ENCODE measurements around the gene ADAM22. TPM values are rescaled to one million over a fixed set of nuclear protein-coding genes. Genes with fewer than 3 reads are reported as not detected.

ADAM22 gene
- total RNA-seq, 1 experiment from 2014 or later = 10.1 TPM

GRCh38 chr7:88150033-88150432 is 216.0 kb downstream of the ADAM22 start:
- no peak overlapping the region for H3K27ac Mint-ChIP-seq (ENCODE audit: unreplicated experiment)
- Histone ChIP-seq H3K4me3 (ENCODE audit: low read depth, low read length) (no peak overlapping the region), H3K9me3 (no peaks in the 10 kb centered on the region), H3K27me3 (replicated peaks; ENCODE audit: control insufficient read depth, insufficient read depth, low read length) (no peaks in the 10 kb centered on the region), H3K36me3 (ENCODE audit: control insufficient read depth, insufficient read depth, low read length) (no peaks in the 10 kb centered on the region; the same call in 1 of the 2 replicates), H3K4me1 (peaks cover 3% of the 10 kb centered on the region; the same call in 1 of the 2 replicates)
- H3K4me3 Mint-ChIP-seq (ENCODE audit: unreplicated experiment) = no peak overlapping the region
- BruUV-seq (replicated peaks) = no TSS peak
- ChIA-PET POLR2A (no interaction called here), CTCF (no interaction called here)
- no peaks in the 10 kb centered on the region for H3K36me3 Mint-ChIP-seq (ENCODE audit: insufficient read depth, unreplicated experiment)
- intact Hi-C loops (cut with micrococcal nuclease; ENCODE audit: unreplicated experiment) = no loop called here
- no peak for DNase-seq
- TF ChIP-seq CTCF (IDR thresholded peaks at IDR 0.05; ENCODE audit: insufficient read depth in 1 of 2, low read depth in 1 of 2, low read length in 1 of 2, severe bottlenecking in 1 of 2, unreplicated experiment in 1 of 2) = no peak
- no peaks in the 10 kb centered on the region for H3K9me3 Mint-ChIP-seq (ENCODE audit: unreplicated experiment)
- H3K4me1 Mint-ChIP-seq (ENCODE audit: low read depth, unreplicated experiment) = peaks cover 19% of the 10 kb centered on the region
- H3K27me3 Mint-ChIP-seq (ENCODE audit: insufficient read depth, unreplicated experiment) = no peaks in the 10 kb centered on the region

GRCh38 chr7:88151119-88151790 is 217.2 kb downstream of the ADAM22 start:
- TF ChIP-seq CTCF (IDR thresholded peaks at IDR 0.05; ENCODE audit: insufficient read depth in 1 of 2, low read depth in 1 of 2, low read length in 1 of 2, severe bottlenecking in 1 of 2, unreplicated experiment in 1 of 2) = no peak
- Mint-ChIP-seq H3K36me3 (ENCODE audit: insufficient read depth, unreplicated experiment) (no peaks in the 10 kb centered on the region), H3K4me1 (ENCODE audit: low read depth, unreplicated experiment) (peaks cover 19% of the 10 kb centered on the region), H3K27ac (ENCODE audit: unreplicated experiment) (no peak overlapping the region), H3K9me3 (ENCODE audit: unreplicated experiment) (no peaks in the 10 kb centered on the region), H3K27me3 (ENCODE audit: insufficient read depth, unreplicated experiment) (no peaks in the 10 kb centered on the region), H3K4me3 (ENCODE audit: unreplicated experiment) (no peak overlapping the region)
- H3K9me3 ChIP-seq = no peaks in the 10 kb centered on the region
- H3K4me3 ChIP-seq (ENCODE audit: low read depth, low read length) = no peak overlapping the region
- no peaks in the 10 kb centered on the region for H3K27me3 ChIP-seq (replicated peaks; ENCODE audit: control insufficient read depth, insufficient read depth, low read length)
- BruUV-seq (replicated peaks) = no TSS peak
- CTCF ChIA-PET = no interaction called here
- POLR2A ChIA-PET = no interaction called here
- peaks cover 3% of the 10 kb centered on the region; the same call in 1 of the 2 replicates for H3K4me1 ChIP-seq
- intact Hi-C loops (cut with micrococcal nuclease; ENCODE audit: unreplicated experiment) = loop anchor here (1.0 kb wide), 1 partner anchor 18 kb away; no protein-coding TSS in a partner anchor
- H3K36me3 ChIP-seq (ENCODE audit: control insufficient read depth, insufficient read depth, low read length) = no peaks in the 10 kb centered on the region; the same call in 1 of the 2 replicates
- no peak for DNase-seq

- Mint-ChIP-seq H3K36me3 (ENCODE audit: insufficient read depth, unreplicated experiment) (no peaks in the 10 kb centered on the region), H3K27me3 (ENCODE audit: insufficient read depth, unreplicated experiment) (no peaks in the 10 kb centered on the region), H3K4me3 (ENCODE audit: unreplicated experiment) (no peak overlapping the region), H3K27ac (ENCODE audit: unreplicated experiment) (no peak overlapping the region), H3K9me3 (ENCODE audit: unreplicated experiment) (peaks cover 2% of the 10 kb centered on the region), H3K4me1 (ENCODE audit: low read depth, unreplicated experiment) (peaks cover 12% of the 10 kb centered on the region)
- TF ChIP-seq CTCF (IDR thresholded peaks at IDR 0.05; ENCODE audit: insufficient read depth in 1 of 2, low read depth in 1 of 2, low read length in 1 of 2, severe bottlenecking in 1 of 2, unreplicated experiment in 1 of 2) = no peak
- ChIA-PET CTCF (no interaction called here), POLR2A (no interaction called here)
- Histone ChIP-seq H3K36me3 (ENCODE audit: control insufficient read depth, insufficient read depth, low read length) (no peaks in the 10 kb centered on the region; the same call in 1 of the 2 replicates), H3K4me3 (ENCODE audit: low read depth, low read length) (no peak overlapping the region), H3K9me3 (no peaks in the 10 kb centered on the region), H3K27me3 (replicated peaks; ENCODE audit: control insufficient read depth, insufficient read depth, low read length) (no peaks in the 10 kb centered on the region), H3K4me1 (no peaks in the 10 kb centered on the region; the same call in 1 of the 2 replicates)
- no TSS peak for BruUV-seq (replicated peaks)
- intact Hi-C loops (cut with micrococcal nuclease; ENCODE audit: unreplicated experiment) = no loop called here
- no peak for DNase-seq
Observed at GRCh38 chr7:88153378-88153777, 219.3 kb downstream of the ADAM22 start.

Measured in Caco-2 (cell line).